IMR-90 (cell line): Measurements from ENCODE around the gene MRAP.

Experiments
- CTCF ChIP-seq: conservative IDR thresholded peaks from 2 replicates; pipeline ENCODE4 v1.5.1; 2012; ENCODE audit warnings: mild to moderate bottlenecking, low read depth, low read length, improper control_type of control experiment
- POLR2A ChIP-seq: IDR thresholded peaks from 2 replicates; pipeline ENCODE4 v1.6.1; 2012; ENCODE audit warnings: mild to moderate bottlenecking, low read depth, low read length
- RFX5 ChIP-seq: IDR thresholded peaks from 2 replicates; pipeline ENCODE4 v1.8.0; 2012; ENCODE audit warnings: low read depth, mild to moderate bottlenecking, low read length, moderate library complexity
- SMC3 ChIP-seq: fragments of 150-350 bp; IDR thresholded peaks from 2 replicates; pipeline ENCODE4 v1.6.1; 2016; ENCODE audit warnings: low read depth, mild to moderate bottlenecking, antibody characterized with exemption, low read length, moderate library complexity
- USF2 ChIP-seq: fragments of 150-350 bp; IDR thresholded peaks from 2 replicates; pipeline ENCODE4 v1.6.1; 2017; ENCODE audit warnings: mild to moderate bottlenecking, antibody characterized with exemption, low read length, low read depth

DNA sequence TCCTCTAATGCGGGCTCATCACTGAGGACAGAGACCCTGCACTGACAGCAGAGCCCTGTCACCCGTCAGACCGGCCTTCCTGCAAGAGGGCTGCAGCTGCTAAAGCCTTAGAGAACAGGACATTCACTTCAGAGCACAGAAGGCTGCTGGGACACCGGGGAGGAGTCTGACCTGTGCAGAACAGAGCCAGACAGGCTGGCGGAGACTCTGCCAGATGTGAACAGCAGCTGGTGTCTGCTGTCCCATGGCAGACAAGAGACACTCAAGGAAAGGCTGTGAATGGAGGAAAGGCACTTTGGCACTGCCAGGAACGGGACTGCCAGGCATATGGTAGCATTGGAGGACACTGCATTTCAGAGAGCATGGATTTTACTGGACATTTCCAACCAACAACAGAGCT, 21.4 kb downstream of the MRAP start:
- no peak for TF ChIP-seq CTCF
- no peak for TF ChIP-seq POLR2A
- no peak for TF ChIP-seq RFX5
- TF ChIP-seq SMC3: no peak
- TF ChIP-seq USF2: no peak
